Skeletal muscle tissue (tissue), 5 donors: Measurements from ENCODE around the gene MAP4K5. TPM values are rescaled to one million over a fixed set of nuclear protein-coding genes. Genes with fewer than 3 reads are reported as not detected.

ENCODE experiments used
- H3K27ac ChIP-seq: one replicate; pipeline ENCODE4 v1.7.0; 2013; ENCODE audit warnings: mild to moderate bottlenecking, low read depth, low read length, inconsistent platforms
- H3K27me3 ChIP-seq, 3 donors: one replicate each; pipeline ENCODE4 v1.7.0; 2013; ENCODE audit warnings: low read length in 3 of 3; ENCODE audit not compliant: control insufficient read depth in 3 of 3, insufficient read depth in 3 of 3
- H3K36me3 ChIP-seq, 3 donors: one replicate each; pipeline ENCODE4 v1.7.0; 2013; ENCODE audit warnings: low read length in 3 of 3; ENCODE audit not compliant: control insufficient read depth in 3 of 3, insufficient read depth in 3 of 3
- H3K4me1 ChIP-seq, 3 donors: one replicate each; pipeline ENCODE4 v1.7.0; 2013; ENCODE audit warnings: low read length in 3 of 3, mild to moderate bottlenecking in 3 of 3; ENCODE audit not compliant: control insufficient read depth in 3 of 3, insufficient read depth in 3 of 3
- H3K4me3 ChIP-seq, 3 donors: one replicate each; pipeline ENCODE4 v1.7.0; 2013; ENCODE audit warnings: low read length in 3 of 3
- H3K9ac ChIP-seq, 3 donors: one replicate each; pipeline ENCODE4 v1.7.0; 2013; ENCODE audit warnings: low read length in 3 of 3, mild to moderate bottlenecking in 3 of 3, moderate library complexity in 2 of 3, low read depth in 1 of 3
- H3K9me3 ChIP-seq, 3 donors: one replicate each; pipeline ENCODE4 v1.7.0; 2013; ENCODE audit warnings: low read length in 3 of 3; ENCODE audit not compliant: control insufficient read depth in 3 of 3
- small RNA-seq: library from RNA; depleted of rRNA; stranded (forward); fragments of <200 nt; gene quantifications from one replicate; pipeline ENCODE3, GENCODE V24; 2014
- total RNA-seq: library from RNA; depleted of rRNA; stranded (reverse); fragments of >200 nt; gene quantifications from one replicate; pipeline ENCODE4 v1.2.3, GENCODE V29; 2014
- donor health status: Osteomylitis.

The MAP4K5 gene
- total RNA-seq, 1 donor from 2014 or later = 27.1 TPM

DNA sequence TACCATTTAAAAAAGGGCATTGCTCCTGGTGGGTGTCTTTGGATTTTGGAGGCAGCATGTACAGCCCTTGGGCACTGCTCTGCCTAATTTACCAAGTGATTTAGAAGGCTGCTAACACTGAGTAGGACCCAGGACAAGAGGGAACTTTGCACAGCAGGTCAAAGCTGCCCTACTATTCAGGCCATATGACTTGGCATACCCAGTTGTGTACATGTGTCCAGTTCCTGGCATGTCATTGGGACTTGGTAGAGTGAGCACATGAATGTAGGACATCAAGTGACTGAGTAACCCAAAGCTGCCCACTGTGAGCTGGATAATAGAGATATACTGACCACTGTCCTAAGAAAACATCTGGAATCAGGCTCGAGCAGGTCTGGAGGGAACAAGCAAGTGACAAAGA, 151.4 kb downstream of the MAP4K5 start:
- no peak overlapping the region for H3K4me3 ChIP-seq
- no peaks in the 10 kb centered on the region for H3K27me3 ChIP-seq
- no peaks in the 10 kb centered on the region for H3K4me1 ChIP-seq

DNA sequence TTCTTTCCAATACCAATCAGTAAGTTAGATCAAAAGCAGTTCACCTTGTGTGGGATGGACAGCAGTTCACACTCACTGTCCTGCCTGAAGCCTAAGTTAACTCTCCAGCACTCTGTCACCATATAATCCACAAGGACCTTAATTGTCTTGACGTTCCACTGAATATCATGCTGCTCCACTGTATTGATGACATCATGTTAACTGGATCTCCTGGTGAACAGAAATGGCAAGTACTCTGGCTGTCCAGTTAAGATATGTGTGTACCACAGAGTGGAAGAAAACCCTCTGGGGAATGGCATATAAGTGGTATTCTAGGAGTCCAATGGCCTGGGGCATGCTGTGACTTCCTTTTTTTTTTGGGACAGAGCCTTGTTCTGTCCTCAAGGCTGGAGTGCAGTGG, 151.9 kb downstream of the MAP4K5 start:
- H3K9ac ChIP-seq = no peak overlapping the region
- H3K36me3 ChIP-seq = peaks cover 0 to 3% (median 0%) of the 10 kb centered on the region in 3 donors
- no peak overlapping the region for H3K4me3 ChIP-seq
- no peaks in the 10 kb centered on the region for H3K27me3 ChIP-seq
- no peaks in the 10 kb centered on the region for H3K4me1 ChIP-seq
- H3K27ac ChIP-seq = no peak overlapping the region
- H3K9me3 ChIP-seq = no peaks in the 10 kb centered on the region

More for the DNA sequence above, 151.4 kb downstream of the MAP4K5 start:
- Histone ChIP-seq H3K9ac (no peak overlapping the region), H3K9me3 (no peaks in the 10 kb centered on the region), H3K36me3 (peaks cover 0 to 3% (median 0%) of the 10 kb centered on the region in 3 donors), H3K27ac (no peak overlapping the region)

DNA sequence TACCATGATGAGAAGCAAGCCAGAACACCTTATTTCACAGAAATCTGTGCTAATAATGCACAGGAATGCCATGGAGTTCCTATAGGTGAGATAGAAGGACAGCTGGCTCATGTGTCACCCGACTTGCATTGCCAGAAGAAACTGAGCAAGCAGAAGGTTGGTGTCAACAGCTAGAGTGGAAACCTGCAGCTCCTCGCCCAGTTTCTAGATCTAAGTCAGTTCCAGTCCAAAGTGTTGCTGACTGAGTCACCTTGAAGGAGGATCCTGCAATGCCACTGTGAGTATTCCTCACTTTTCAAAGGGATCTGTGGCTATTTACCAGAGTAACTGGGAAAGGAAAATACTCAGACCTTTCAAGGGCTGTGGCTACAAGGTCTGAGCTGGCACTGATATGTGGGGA, 152.8 kb downstream of the MAP4K5 start:
- Histone ChIP-seq H3K36me3 (peaks cover 0 to 3% (median 0%) of the 10 kb centered on the region in 3 donors), H3K9me3 (no peaks in the 10 kb centered on the region), H3K27me3 (no peaks in the 10 kb centered on the region), H3K4me1 (no peaks in the 10 kb centered on the region), H3K9ac (no peak overlapping the region), H3K27ac (no peak overlapping the region), H3K4me3 (no peak overlapping the region)

DNA sequence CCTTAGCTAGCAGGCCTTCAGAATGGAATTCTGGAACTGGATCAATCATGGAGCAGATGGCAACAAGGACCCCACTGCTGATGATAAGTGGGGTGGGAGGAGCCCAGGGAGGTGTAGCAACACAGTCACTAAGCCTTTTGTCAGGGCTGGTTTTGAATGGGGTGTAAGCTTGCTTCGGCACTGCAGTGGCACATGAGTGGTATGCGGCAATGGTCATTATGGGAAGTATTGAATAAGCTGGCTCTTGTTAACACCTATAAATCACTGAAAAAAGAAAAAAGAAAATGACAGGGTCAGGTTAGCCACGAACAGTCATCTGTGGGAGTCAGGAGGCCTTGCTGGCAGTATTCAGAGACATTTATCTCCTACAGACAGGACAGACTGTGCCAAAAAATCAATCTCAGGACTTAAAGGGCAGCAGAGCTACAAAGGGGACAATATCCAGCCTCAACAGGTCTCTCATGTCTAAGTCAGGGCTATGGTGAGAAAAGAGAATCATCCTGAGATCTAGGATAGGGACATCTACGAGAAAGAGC, 154.8 kb downstream of the MAP4K5 start:
- Histone ChIP-seq H3K27me3 (no peaks in the 10 kb centered on the region), H3K36me3 (peaks cover 0 to 3% (median 0%) of the 10 kb centered on the region in 3 donors), H3K9ac (no peak overlapping the region), H3K4me1 (no peaks in the 10 kb centered on the region), H3K4me3 (no peak overlapping the region), H3K9me3 (no peaks in the 10 kb centered on the region), H3K27ac (no peak overlapping the region)

DNA sequence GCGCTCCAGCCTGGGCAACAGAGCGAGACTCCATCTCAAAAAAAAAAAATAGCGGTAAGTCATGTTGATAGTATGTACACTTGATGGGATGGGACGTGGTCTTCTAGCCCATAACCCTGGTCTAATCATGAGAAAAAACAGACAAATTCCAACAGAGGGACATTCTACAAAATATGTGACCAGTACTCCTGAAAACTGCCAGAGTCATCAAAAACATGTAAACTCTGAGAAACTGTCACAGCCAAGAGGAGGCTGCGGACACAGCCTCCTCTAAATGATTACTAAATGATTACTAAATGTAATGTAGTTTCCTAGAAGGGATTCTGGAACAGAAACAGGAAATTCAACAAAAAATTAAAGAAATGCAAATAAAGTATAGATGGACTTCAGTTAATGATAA, 156.6 kb downstream of the MAP4K5 start:
- Histone ChIP-seq H3K36me3 (no peaks in the 10 kb centered on the region), H3K27ac (no peak overlapping the region), H3K4me3 (no peak overlapping the region), H3K27me3 (no peaks in the 10 kb centered on the region), H3K9me3 (no peaks in the 10 kb centered on the region), H3K4me1 (no peaks in the 10 kb centered on the region), H3K9ac (no peak overlapping the region)

DNA sequence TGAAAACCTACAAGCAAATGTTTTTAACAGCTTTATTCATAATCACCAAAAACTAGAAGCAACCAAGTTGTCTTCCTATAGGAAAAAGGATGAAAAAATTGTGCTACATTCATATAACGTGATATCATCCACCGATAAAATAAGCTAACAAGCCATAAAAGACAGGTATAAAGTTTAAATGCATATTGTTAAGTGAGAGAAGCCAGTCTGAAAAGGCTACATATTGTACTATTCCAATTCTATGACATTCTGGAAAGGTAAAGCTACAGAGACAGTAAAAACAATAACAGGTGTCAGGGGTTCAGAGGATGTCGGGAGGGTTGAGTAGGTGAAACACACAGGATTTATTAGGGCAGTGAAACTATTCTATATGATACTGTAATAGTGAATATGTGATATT, 158.4 kb downstream of the MAP4K5 start:
- no peak overlapping the region for H3K27ac ChIP-seq
- H3K27me3 ChIP-seq = no peaks in the 10 kb centered on the region
- no peaks in the 10 kb centered on the region for H3K4me1 ChIP-seq
- no peaks in the 10 kb centered on the region for H3K9me3 ChIP-seq
- H3K36me3 ChIP-seq = no peaks in the 10 kb centered on the region
- H3K9ac ChIP-seq = no peak overlapping the region
- no peak overlapping the region for H3K4me3 ChIP-seq

DNA sequence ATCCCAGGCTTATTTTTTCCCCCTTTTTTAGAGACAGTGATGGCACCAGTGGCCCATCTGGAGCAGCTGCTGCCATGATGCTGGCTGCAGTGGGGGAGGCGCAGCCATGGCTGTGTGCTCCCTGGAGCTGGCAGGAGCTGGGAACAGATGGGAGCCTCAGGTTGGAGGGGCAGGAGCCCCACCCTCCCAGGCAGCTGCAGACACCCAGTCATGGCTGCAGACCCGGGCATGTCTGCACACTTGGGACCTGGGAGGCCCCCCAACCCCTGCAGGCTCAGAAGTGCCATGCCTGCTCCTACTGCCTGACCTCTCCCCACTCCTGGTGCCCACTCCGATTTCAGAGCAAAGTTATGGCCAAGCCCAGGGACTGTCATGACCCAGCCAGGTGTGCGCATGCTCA, 160.8 kb downstream of the MAP4K5 start:
- H3K4me3 ChIP-seq = no peak overlapping the region
- no peaks in the 10 kb centered on the region for H3K9me3 ChIP-seq
- no peaks in the 10 kb centered on the region for H3K27me3 ChIP-seq
- no peaks in the 10 kb centered on the region for H3K36me3 ChIP-seq
- no peaks in the 10 kb centered on the region for H3K4me1 ChIP-seq
- no peak overlapping the region for H3K9ac ChIP-seq
- no peak overlapping the region for H3K27ac ChIP-seq

Small RNA genes within 50 kb of the gene (small RNA-seq; reads per million reads assigned to genes)
- gene RF00019 (not detected), gene SNRPGP1 (not detected)

Other genes with a start within 250 kb of the MAP4K5 start
- 8.4 TPM for gene L2HGDH, start 220.3 kb downstream of the MAP4K5 start, total RNA-seq
- gene DMAC2L, start 220.2 kb downstream of the MAP4K5 start, total RNA-seq = 4.7 TPM
- 8.4 TPM for gene CDKL1, start 135.7 kb downstream of the MAP4K5 start, total RNA-seq
- 5.2 TPM for gene ATL1, start 27.6 kb upstream of the MAP4K5 start, total RNA-seq
- gene SAV1, start 135.7 kb upstream of the MAP4K5 start, total RNA-seq = 16.7 TPM